ENCODE results near the gene UBD.

UBD gene

GRCh38 chr6:29561091-29561490 lies 1.6 kb upstream of the UBD start:
- DNase-seq (ENCODE audit: low spot score), result no peak

- no peak for DNase-seq (ENCODE audit: low spot score)
Measured at GRCh38 chr6:29558439-29559079, 973 bp downstream of the UBD start.

DNA sequence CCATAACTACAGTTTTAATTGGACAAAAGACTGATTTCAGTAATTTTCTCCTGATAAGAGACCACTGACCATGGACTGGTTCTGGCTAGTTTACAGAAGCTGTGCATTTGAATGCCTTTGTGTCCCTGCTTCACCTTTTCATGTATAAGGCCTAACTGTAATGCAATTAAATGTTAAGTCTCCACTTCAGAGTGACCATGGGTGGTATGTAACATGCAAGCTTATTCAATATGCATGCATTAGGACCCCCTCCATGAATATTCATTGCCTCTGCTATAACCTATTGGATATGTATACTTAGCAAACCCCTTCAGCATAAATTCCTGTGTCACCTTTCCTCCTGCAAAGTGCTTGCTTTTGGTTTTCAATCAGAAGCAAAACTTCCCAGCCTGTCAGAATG lies 2.2 kb downstream of the UBD start:
- no peak for DNase-seq (ENCODE audit: low spot score)

DNA sequence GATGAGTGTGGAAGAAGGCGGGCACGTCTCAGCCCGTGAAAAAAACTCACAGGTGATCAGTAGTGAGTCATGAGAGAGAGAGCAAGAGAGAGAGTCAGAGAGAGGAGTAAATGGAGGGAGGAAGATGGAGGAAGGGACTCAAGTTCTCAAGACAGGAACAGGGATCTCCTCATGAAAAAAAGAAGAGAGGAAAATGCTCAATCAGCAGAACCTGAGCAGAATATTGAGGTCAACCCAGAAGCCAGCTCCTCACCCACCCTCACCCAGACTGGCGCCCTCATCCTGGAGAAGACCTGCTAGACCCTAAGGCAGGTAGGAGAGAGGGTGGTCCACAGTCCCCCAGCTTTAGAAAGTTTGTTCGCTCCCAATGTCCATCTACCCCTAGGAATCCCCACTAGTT lies 4.8 kb downstream of the UBD start:
- no peak for DNase-seq (ENCODE audit: low spot score)

DNA sequence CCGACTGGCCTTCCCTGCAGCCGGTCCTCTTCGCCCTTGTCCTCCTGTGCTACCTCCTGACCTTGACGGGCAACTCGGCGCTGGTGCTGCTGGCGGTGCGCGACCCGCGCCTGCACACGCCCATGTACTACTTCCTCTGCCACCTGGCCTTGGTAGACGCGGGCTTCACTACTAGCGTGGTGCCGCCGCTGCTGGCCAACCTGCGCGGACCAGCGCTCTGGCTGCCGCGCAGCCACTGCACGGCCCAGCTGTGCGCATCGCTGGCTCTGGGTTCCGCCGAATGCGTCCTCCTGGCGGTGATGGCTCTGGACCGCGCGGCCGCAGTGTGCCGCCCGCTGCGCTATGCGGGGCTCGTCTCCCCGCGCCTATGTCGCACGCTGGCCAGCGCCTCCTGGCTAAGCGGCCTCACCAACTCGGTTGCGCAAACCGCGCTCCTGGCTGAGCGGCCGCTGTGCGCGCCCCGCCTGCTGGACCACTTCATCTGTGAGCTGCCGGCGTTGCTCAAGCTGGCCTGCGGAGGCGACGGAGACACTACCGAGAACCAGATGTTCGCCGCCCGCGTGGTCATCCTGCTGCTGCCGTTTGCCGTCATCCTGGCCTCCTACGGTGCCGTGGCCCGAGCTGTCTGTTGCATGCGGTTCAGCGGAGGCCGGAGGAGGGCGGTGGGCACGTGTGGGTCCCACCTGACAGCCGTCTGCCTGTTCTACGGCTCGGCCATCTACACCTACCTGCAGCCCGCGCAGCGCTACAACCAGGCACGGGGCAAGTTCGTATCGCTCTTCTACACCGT lies 6.1 kb downstream of the UBD start:
- no peak for DNase-seq (ENCODE audit: low spot score)

DNA sequence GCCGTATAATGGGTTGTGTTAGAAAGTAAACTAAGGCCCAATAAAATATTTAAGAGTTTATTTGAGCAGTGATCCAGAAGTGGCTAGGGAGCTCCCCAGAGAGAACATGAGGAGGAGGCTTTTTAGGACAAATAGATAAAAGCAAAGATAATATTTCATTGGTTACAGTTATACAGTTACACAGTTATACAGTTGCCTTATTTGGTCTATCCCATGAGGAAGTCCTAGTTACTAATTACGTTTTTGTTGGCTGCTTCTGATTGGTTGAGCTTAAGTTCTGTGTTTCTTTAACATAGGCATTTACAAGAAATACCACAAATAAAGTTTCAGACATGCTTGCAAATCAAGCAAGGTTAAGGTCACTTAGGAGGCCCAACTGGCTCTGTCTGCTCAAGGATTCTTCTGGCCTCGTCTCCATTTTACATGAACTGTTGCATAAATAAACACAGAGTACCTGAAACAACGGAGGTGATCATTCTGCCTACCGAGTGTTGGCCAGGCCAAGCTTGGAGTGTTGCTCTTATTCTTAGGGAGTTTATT lies 7.0 kb downstream of the UBD start:
- DNase-seq (ENCODE audit: low spot score), result peak; percentile 79

- DNase-seq (ENCODE audit: low spot score), result no peak
Measured at GRCh38 chr6:29547573-29547972, 12.0 kb downstream of the UBD start.

- DNase-seq (ENCODE audit: low spot score), result no peak
Measured at GRCh38 chr6:29537714-29538403, 21.7 kb downstream of the UBD start.

GRCh38 chr6:29532320-29532951 lies 27.1 kb downstream of the UBD start:
- no peak for DNase-seq (ENCODE audit: low spot score)

- no peak for DNase-seq (ENCODE audit: low spot score)
Measured at GRCh38 chr6:29531668-29532067, 27.9 kb downstream of the UBD start.

GRCh38 chr6:29530671-29531310 lies 28.7 kb downstream of the UBD start:
- DNase-seq (ENCODE audit: low spot score), result no peak

DNA sequence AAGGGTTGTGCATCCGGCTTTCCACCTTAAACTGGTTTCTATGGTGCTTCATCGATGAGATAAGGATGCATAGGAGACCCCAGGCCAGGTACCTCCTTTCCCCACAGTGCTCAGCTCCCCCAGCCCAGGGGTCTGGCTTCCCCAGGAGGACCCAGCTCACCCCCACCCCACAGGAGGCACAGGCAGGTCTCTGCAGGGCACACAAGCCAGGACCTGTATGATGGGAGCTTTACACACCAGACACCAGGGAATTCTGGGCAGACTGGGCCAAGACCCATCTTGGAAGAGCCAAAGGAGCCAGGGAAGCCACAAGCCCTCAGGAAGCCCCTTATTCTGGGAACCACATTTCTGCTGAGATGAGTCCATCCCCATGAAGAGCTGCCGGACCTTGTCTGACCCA lies 29.6 kb downstream of the UBD start:
- no peak for DNase-seq (ENCODE audit: low spot score)

GRCh38 chr6:29528988-29529560 lies 30.5 kb downstream of the UBD start:
- DNase-seq (ENCODE audit: low spot score), result no peak

- DNase-seq (ENCODE audit: low spot score), result no peak
Measured at GRCh38 chr6:29528300-29528931, 31.1 kb downstream of the UBD start.

DNA sequence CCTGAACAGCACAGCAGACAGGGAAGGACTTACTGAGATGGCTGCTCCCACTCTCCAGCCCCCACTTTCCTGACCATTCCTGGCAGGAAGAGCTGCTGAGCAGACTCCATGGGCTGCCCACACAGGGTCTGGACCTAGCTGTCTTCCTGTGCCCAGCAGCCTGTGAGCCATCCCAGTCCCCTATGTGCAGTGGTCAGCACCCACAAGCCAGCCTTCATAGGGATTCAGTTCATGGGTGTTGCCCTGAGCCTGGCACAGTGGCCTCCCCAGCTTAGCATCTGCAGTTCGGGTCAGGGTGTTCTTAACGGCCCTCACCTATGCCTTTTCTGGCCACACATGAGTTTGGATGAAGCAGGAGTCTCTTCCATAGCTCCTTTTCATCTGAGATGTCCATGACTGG lies 32.0 kb downstream of the UBD start:
- DNase-seq (ENCODE audit: low spot score), result no peak

GRCh38 chr6:29527126-29527525 lies 32.4 kb downstream of the UBD start:
- DNase-seq (ENCODE audit: low spot score), result no peak

- DNase-seq (ENCODE audit: low spot score), result no peak
Measured at GRCh38 chr6:29525311-29525639, 34.3 kb downstream of the UBD start.

DNA sequence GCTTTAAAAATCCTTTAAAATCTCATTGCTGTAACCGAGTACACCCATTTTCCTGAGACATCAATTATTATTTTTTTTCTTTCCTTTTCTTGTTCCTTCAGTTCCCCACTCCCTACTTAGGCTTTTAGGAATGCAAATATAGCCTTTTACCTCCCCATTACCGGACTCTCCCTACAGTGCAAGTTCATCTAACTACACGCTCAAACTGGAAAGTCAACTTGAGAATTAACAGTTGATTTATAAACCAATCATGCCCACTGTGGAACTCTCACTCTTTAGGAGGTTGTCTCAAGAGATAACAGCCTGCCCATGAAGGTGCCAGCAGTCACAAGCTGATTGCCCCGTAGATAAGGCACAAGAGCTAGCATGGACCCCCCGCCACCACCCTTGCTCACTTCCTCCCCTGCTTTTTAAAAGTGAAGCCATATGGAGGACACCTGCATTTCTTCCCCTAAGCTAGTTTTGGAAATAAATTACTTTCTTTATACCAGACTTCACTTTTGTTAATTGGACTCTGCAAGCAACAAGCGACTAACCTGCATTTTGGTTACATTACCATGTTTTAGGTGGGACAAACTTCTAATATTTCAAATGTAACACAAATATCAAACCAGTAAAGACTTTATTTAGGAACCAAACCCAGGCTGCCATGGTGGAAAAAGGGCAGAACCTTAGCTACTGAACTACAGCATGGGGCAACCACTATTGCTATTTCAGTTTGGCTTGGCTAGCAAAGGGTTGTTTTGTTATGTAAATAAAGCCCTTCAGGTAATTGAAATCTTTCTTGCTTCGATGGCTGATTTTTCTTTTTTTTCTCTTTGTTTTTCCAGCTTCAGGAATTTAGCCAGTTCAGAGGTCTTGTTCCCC lies 34.9 kb downstream of the UBD start:
- DNase-seq (ENCODE audit: low spot score), result no peak

- DNase-seq (ENCODE audit: low spot score), result no peak
Measured at GRCh38 chr6:29524044-29524443, 35.5 kb downstream of the UBD start.

- DNase-seq (ENCODE audit: low spot score), result no peak
Measured at GRCh38 chr6:29522227-29522626, 37.3 kb downstream of the UBD start.
